ENCODE results near the gene KEAP1. TPM values are rescaled to one million over a fixed set of nuclear protein-coding genes. Genes with fewer than 3 reads are reported as not detected.

Gene KEAP1
- total RNA-seq, 1 donor from 2014 or later: 67.5 TPM

DNA sequence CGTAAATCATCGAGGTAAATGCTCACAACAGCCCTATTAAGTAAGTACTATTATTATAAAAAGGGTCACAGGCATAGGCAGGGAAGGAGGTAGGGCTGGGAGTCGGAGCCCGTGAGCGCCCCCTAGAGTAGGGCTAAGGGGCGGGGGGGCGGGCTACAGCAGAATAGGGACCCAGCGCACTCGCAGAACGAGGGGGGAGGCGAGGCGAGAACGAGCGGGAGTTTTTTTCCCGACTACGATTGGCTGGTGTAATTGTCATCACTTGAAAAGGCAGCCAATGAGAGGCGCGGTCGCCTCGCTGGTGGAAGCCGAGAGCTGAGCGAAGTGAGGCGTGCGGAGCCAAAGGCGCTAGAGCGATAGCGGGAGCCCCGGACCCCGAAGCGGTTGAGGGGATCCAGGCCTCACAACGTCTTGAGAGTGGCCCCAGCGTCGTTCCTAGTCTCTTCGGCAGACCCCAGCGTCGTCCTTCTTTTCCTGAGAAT lies 24.2 kb downstream of the KEAP1 start:
- TF ChIP-seq, protein P1, sequence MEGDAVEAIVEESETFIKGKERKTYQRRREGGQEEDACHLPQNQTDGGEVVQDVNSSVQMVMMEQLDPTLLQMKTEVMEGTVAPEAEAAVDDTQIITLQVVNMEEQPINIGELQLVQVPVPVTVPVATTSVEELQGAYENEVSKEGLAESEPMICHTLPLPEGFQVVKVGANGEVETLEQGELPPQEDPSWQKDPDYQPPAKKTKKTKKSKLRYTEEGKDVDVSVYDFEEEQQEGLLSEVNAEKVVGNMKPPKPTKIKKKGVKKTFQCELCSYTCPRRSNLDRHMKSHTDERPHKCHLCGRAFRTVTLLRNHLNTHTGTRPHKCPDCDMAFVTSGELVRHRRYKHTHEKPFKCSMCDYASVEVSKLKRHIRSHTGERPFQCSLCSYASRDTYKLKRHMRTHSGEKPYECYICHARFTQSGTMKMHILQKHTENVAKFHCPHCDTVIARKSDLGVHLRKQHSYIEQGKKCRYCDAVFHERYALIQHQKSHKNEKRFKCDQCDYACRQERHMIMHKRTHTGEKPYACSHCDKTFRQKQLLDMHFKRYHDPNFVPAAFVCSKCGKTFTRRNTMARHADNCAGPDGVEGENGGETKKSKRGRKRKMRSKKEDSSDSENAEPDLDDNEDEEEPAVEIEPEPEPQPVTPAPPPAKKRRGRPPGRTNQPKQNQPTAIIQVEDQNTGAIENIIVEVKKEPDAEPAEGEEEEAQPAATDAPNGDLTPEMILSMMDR (IDR thresholded peaks at IDR 0.05): peak; percentile 88
- no peaks in the 10 kb centered on the region for H3K27me3 ChIP-seq (ENCODE audit: low read depth)
- peak; percentile 94 to 96 for ATAC-seq
- DNase-seq: peak; percentile 91
- H3K4me3 ChIP-seq: peak overlapping the region; percentile 53
- peaks cover 8% of the 10 kb centered on the region for H3K4me1 ChIP-seq
- intact Hi-C loops (cut with DNase I): no loop called here
- H3K27ac ChIP-seq: no peak overlapping the region
- no peaks in the 10 kb centered on the region for H3K36me3 ChIP-seq
- no peaks in the 10 kb centered on the region for H3K9me3 ChIP-seq

DNA sequence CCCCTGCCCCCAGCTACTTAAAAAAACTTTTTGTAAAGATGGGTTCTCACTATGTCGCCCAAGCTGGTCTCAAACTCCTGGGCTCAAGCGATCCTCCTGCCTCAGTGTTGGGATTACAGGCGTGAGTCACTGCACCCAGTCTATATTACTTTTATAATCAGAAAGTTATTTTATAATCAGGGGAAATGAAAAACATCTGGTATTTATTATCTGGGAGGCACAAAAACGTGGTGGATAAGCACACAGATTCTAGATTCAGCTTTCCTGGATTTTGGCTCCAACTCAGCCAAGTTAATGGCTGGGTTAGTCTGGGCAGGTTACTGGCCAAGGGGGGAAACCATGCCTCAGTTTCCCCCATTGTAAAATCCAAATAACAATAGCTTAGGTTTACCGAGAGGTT lies 24.7 kb downstream of the KEAP1 start:
- no peak for ATAC-seq

DNA sequence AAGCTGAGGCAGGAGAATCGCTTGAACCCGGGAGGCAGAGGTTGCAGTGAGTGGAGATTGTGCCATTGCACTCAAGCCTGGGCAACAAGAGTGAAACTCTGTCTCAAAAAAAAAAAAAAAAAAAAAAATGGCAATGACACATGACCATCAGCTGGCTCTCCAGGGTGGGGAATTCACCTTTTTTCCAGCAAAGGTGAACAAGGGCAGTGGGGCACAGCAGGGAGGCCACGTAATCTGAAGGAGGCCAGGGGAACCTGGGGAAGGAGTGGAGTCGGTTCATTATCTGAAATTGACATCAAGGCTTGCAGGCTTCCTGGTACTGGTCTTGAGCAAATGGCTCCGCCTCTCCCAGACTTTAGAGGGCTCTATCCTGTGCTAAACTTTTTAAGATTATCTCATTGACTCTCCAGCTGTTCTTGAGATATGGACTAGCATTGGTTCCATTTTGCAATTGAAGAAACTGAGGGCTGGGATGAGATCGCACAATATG lies 28.1 kb downstream of the KEAP1 start:
- Histone ChIP-seq H3K4me1 (peaks cover 8% of the 10 kb centered on the region), H3K9me3 (no peaks in the 10 kb centered on the region), H3K36me3 (no peaks in the 10 kb centered on the region), H3K27me3 (ENCODE audit: low read depth) (no peaks in the 10 kb centered on the region), H3K27ac (no peak overlapping the region), H3K4me3 (no peak overlapping the region)
- no peak for DNase-seq
- TF ChIP-seq, protein P1 (IDR thresholded peaks at IDR 0.05): no peak
- no peak for ATAC-seq
- intact Hi-C loops (cut with DNase I): no loop called here

More for the DNA sequence above, 24.7 kb downstream of the KEAP1 start:
- DNase-seq: no peak
- Histone ChIP-seq H3K27me3 (ENCODE audit: low read depth) (no peaks in the 10 kb centered on the region), H3K9me3 (no peaks in the 10 kb centered on the region), H3K4me3 (peak overlapping the region; percentile 53), H3K36me3 (no peaks in the 10 kb centered on the region), H3K4me1 (peaks cover 8% of the 10 kb centered on the region), H3K27ac (no peak overlapping the region)
- intact Hi-C loops (cut with DNase I): no loop called here
- TF ChIP-seq, protein P1 (IDR thresholded peaks at IDR 0.05): no peak

DNA sequence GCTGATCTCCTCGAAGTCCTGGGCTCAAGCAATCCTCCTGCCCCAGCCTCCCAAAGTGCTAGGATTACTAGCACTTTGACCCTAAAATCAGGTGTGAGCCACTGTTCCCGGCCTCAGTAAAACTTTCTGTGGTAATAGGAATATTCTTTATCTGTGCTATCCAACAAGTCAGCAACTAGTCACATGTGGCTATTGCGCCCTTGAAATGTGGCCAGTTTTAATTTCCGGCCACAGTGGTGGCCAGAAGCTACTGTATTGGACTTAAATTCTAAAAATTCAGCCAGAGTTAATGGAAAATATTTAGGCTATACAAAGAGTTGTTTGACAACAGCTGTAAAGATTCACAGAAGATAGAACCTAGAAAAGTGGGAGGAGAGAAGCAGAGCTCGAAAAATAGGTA lies 30.0 kb downstream of the KEAP1 start:
- no peak overlapping the region for H3K27ac ChIP-seq
- ATAC-seq: no peak
- no peaks in the 10 kb centered on the region for H3K9me3 ChIP-seq
- H3K4me1 ChIP-seq: no peaks in the 10 kb centered on the region
- intact Hi-C loops (cut with DNase I): no loop called here
- DNase-seq: no peak
- no peak overlapping the region for H3K4me3 ChIP-seq
- no peaks in the 10 kb centered on the region for H3K27me3 ChIP-seq (ENCODE audit: low read depth)
- no peaks in the 10 kb centered on the region for H3K36me3 ChIP-seq
- TF ChIP-seq, protein P1 (IDR thresholded peaks at IDR 0.05): no peak

DNA sequence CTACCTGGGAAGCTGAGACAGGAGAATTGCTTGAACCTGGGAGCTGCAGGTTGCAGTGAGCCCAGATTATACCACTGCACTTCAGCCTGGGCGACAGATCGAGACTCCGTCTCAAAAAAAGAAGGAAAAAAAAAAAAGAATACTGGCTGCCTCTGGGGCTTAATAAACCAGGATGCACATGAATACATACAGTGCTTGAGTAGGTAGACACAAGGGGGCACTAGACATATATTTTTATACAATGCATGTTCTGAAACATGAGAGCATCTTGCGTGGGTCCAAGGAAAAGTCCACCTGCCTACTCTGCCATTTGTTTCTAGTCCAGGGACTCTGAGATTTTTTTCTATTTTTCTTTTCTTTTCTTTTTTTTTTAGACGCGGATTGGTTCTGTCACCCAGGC lies 31.2 kb downstream of the KEAP1 start:
- intact Hi-C loops (cut with DNase I): no loop called here
- H3K4me3 ChIP-seq: no peak overlapping the region
- ATAC-seq (peak in 1 of 2 donors; percentile 15), DNase-seq (no peak)
- TF ChIP-seq, protein P1 (IDR thresholded peaks at IDR 0.05): peak; percentile 23
- no peaks in the 10 kb centered on the region for H3K27me3 ChIP-seq (ENCODE audit: low read depth)
- peaks cover 9% of the 10 kb centered on the region for H3K36me3 ChIP-seq
- no peak overlapping the region for H3K27ac ChIP-seq
- H3K4me1 ChIP-seq: no peaks in the 10 kb centered on the region
- no peaks in the 10 kb centered on the region for H3K9me3 ChIP-seq
